ENCODE data around the gene AQP12B.

AQP12B gene

GRCh38 chr2:240627736-240628506 lies 54.8 kb downstream of the AQP12B start:
- in situ Hi-C loops (cut with MboI; ENCODE audit: low pct_unique_long_range_greater_than_20kb, low sequenced_read_pairs): no loop called here
- DNase-seq: no peak

GRCh38 chr2:240626531-240627300 lies 56.0 kb downstream of the AQP12B start:
- DNase-seq: peak; percentile 70
- in situ Hi-C loops (cut with MboI; ENCODE audit: low pct_unique_long_range_greater_than_20kb, low sequenced_read_pairs): no loop called here
